Tracheal epithelial cell (primary cell): ENCODE results near the gene ZNF181. TPM values are rescaled to one million over a fixed set of nuclear protein-coding genes. Genes with fewer than 3 reads are reported as not detected.

Experiments used
- total RNA-seq: library from RNA; depleted of rRNA; stranded (reverse); fragments of >200 nt; gene quantifications from 2 replicates; pipeline ENCODE4 v1.2.1, GENCODE V29; 2014

The ZNF181 gene
- total RNA-seq, result 7.2 and 8.5 TPM in 2 replicates

GRCh38 chr19:34733746-34734536 is at the start of gene ZNF181:
Gene ZNF181 (plus strand): TSS chr19:34734243. CDS start chr19:34735038, 795 bp downstream.

DNA sequence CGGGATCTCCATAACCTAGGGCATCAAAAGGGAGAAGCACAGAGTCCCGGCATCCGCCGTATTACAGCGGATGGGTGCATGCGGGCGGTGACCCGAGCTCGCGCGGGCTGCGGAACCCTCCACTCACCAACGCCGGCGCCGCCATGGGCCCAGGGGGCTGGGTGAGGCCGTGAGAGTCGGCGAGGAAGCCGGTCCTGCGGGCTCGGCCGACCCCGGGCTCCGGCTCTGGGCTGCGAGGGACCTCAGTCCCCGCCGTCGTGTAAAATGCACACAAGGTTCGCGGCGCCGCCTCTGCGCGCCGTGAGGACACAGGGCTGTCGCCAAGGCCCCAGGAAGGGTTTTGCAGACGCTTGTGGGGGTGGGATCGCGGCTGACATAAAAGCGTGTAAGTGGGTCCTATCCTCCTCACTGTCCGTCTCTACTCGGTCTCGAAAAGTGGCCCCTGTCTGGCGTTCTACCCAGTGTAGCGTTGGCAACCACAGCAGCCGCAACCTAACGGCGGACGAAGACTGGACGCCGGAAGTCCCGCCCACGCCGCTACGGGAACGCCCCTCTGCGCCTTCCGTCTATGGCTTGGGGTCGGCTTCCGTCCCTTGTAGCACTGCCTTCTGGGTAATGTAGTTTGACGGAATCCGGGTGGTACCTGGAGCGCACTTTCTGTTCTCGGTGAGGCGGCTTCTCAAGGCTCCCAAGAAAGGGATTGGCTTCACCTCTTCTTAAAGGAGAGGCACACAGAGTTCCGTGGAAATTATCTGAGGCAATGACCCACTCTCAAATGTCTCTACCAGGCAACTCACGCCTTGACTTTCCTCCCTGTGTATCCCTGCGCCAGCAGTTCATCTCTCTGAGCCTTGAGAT is 38.9 kb downstream of the ZNF181 start, which contains the start of gene ZNF599:
TSS of gene ZNF599 (minus strand) at position 519 of the 858 bp plus-strand sequence. CDS start at position 145, 374 bp downstream.

Other genes starting within 250 kb of the ZNF181 start
- gene SCGB2B2, start 57.1 kb upstream of the ZNF181 start, total RNA-seq, result under 0.01 TPM in 1 of 2 replicates, not detected in the other
- 4.6 and 6.4 TPM in 2 replicates for gene ZNF302, start 56.6 kb upstream of the ZNF181 start, total RNA-seq
- 1.3 and 1.7 TPM in 2 replicates for gene ZNF599, start 39.0 kb downstream of the ZNF181 start, total RNA-seq
- gene ZNF30, start 192.7 kb downstream of the ZNF181 start, total RNA-seq, result 1.7 and 3.2 TPM in 2 replicates
- 3.4 and 4.1 TPM in 2 replicates for gene ZNF792, start 230.0 kb downstream of the ZNF181 start, total RNA-seq